ENCODE data around the gene CCDC186. TPM values are rescaled to one million over a fixed set of nuclear protein-coding genes. Genes with fewer than 3 reads are reported as not detected.

The CCDC186 gene
- total and polyA plus RNA-seq, 2 of the 8 experiments (the other 6 are each of a cell fraction or from before 2014, with no cell fraction given), result 3.0 to 30.3 TPM

GRCh38 chr10:114143160-114143559, 30.8 kb downstream of the CCDC186 start:
- DNase-seq (ENCODE audit: low read depth in 1 of 2, low spot score in 2 of 2) (no peak), FAIRE-seq (no peak)
- H2BK120ac ChIP-seq (replicated peaks; ENCODE audit: low read depth, low read length), result no peak overlapping the region
- no peak overlapping the region for H2AFZ ChIP-seq (ENCODE audit: low read length)
- no peaks in the 10 kb centered on the region for H3K9me3 ChIP-seq (ENCODE audit: insufficient read depth in 2 of 2, low read depth in 1 of 2, low read length in 1 of 2)
- no peak overlapping the region for H3K4ac ChIP-seq (replicated peaks; ENCODE audit: insufficient read length, low read depth, low read length)
- TF ChIP-seq CREB1 (IDR thresholded peaks at IDR 0.05), result no peak
- TF ChIP-seq NRF1 (IDR thresholded peaks at IDR 0.05; ENCODE audit: low read depth, low read length), result no peak
- no peak for TF ChIP-seq CBX8 (IDR thresholded peaks at IDR 0.05; ENCODE audit: borderline replicate concordance, low read depth, low read length)
- no peaks in the 10 kb centered on the region for H3K79me1 ChIP-seq (ENCODE audit: low read depth, low read length)
- no peak overlapping the region for H3K56ac ChIP-seq (replicated peaks; ENCODE audit: insufficient read length, low read depth, low read length)
- no peak overlapping the region for H2BK15ac ChIP-seq (ENCODE audit: low read length)
- H3K9ac ChIP-seq (replicated peaks in 1 of 4; ENCODE audit: extremely low read depth in 1 of 4, low read depth in 3 of 4, low read length in 3 of 4), result no peak overlapping the region
- no peaks in the 10 kb centered on the region for H3K79me2 ChIP-seq (ENCODE audit: control insufficient read depth in 1 of 2, insufficient read depth in 2 of 2, low read length in 2 of 2)
- no peak overlapping the region for H2BK20ac ChIP-seq (ENCODE audit: low read length)
- no peak overlapping the region for H4K91ac ChIP-seq (replicated peaks; ENCODE audit: insufficient read length, low read length)
- H3K4me1 ChIP-seq (replicated peaks in 1 of 4; ENCODE audit: control insufficient read depth in 3 of 4, insufficient read depth in 4 of 4, low read length in 3 of 4), result no peaks in the 10 kb centered on the region
- no peak overlapping the region for H3K14ac ChIP-seq (ENCODE audit: insufficient read length)
- no peak overlapping the region for H4K5ac ChIP-seq (ENCODE audit: insufficient read length, low read depth, low read length)
- no peak overlapping the region for H3K4me3 ChIP-seq (ENCODE audit: extremely low read depth in 1 of 4, insufficient read depth in 2 of 4, low read depth in 3 of 4, low read length in 4 of 4)
- ChIA-PET POLR2A (ENCODE audit: partially characterized antibody) (interaction anchor here (1.5 kb wide), 1 partner anchor 9 kb away, joined by 4 read pairs; no protein-coding TSS in a partner anchor), CTCF (ENCODE audit: partially characterized antibody) (interaction anchor here (0.9 to 1.2 kb wide), 2 partner anchors 16 to 65 kb away, joined by 3 read pairs; no protein-coding TSS in a partner anchor)
- H3K23ac ChIP-seq (ENCODE audit: insufficient read length), result no peak overlapping the region
- H2BK12ac ChIP-seq (ENCODE audit: low read depth, low read length), result no peak overlapping the region
- no peak overlapping the region for H3K27ac ChIP-seq (ENCODE audit: low read depth, low read length)
- H4K8ac ChIP-seq (ENCODE audit: extremely low read depth, insufficient read depth, low read length), result no peak overlapping the region
- peaks cover 0 to 24% (median 4%) of the 10 kb centered on the region in 4 experiments; a peak in 5 of 8 replicates for H3K36me3 ChIP-seq (ENCODE audit: control insufficient read depth in 2 of 4, insufficient read depth in 4 of 4, low read length in 3 of 4)
- H3K27me3 ChIP-seq (replicated peaks in 1 of 4; ENCODE audit: control insufficient read depth in 3 of 4, extremely low read depth in 1 of 4, insufficient read depth in 3 of 4, low read length in 3 of 4), result no peaks in the 10 kb centered on the region
- no peak overlapping the region for H3K18ac ChIP-seq (ENCODE audit: extremely low read depth, low read length)
- H4K20me1 ChIP-seq (replicated peaks in 1 of 2; ENCODE audit: control insufficient read depth in 1 of 2, insufficient read depth in 2 of 2, low read length in 2 of 2), result peaks cover 0 to 2% of the 10 kb centered on the region in 2 experiments
- no peak overlapping the region for H2BK5ac ChIP-seq (ENCODE audit: low read depth, low read length)
- no peak overlapping the region for H2AK5ac ChIP-seq (ENCODE audit: low read depth, low read length)
- no peaks in the 10 kb centered on the region for H3K23me2 ChIP-seq (ENCODE audit: low read depth, low read length)
- H3K4me2 ChIP-seq (ENCODE audit: insufficient read depth in 1 of 2, low read depth in 2 of 2, low read length in 2 of 2), result no peak overlapping the region
- 88% methylated on average over 1 of the region's 1 CpG; no CpG with 5 or more reads in 1 of the 2 experiments for WGBS, 2 experiments (ENCODE audit: extremely low coverage in 1 of 2, insufficient coverage in 1 of 2, insufficient read length in 1 of 2, insufficient replicate concordance in 2 of 2, low coverage in 1 of 2, low lambda C conversion rate in 2 of 2, missing lambda C conversion rate in 1 of 2)
